CD4-positive, alpha-beta memory T cell (primary cell): ENCODE measurements around the gene NLRP3. TPM values are rescaled to one million over a fixed set of nuclear protein-coding genes. Genes with fewer than 3 reads are reported as not detected.

Source experiments
- CTCF ChIA-PET: fragments of 350-600 bp; sonication (Branson Sonifier 250); formaldehyde crosslinking; loops from one replicate; lab custom pipeline; 2021; ENCODE audit warnings: inconsistent platforms; ENCODE audit not compliant: partially characterized antibody; lab: Charles Lee
- POLR2A ChIA-PET: fragments of 350-600 bp; sonication (Branson Sonifier 250); formaldehyde crosslinking; loops from one replicate; lab custom pipeline; 2021; ENCODE audit not compliant: partially characterized antibody; lab: Charles Lee
- DNase-seq, 5 donors: peaks; one replicate each; pipeline versions ENCODE4 v3.0.0 to v3.0.0-alpha.2; 2020 to 2022; ENCODE audit warnings: mixed read lengths in 1 of 5
- H3K27ac ChIP-seq: one replicate; pipeline ENCODE4 v1.7.0; 2013; ENCODE audit warnings: low read depth, low read length
- H3K27me3 ChIP-seq: 2 replicates; pipeline ENCODE4 v1.7.0; 2013; ENCODE audit warnings: mild to moderate bottlenecking, low read length, moderate library complexity; ENCODE audit not compliant: insufficient read depth
- H3K36me3 ChIP-seq: 2 replicates; pipeline ENCODE4 v1.7.0; 2013; ENCODE audit warnings: mild to moderate bottlenecking, low read length, moderate library complexity; ENCODE audit not compliant: insufficient read depth
- H3K4me1 ChIP-seq: 2 replicates; pipeline ENCODE4 v1.7.0; 2013; ENCODE audit warnings: mild to moderate bottlenecking, low read length, moderate library complexity; ENCODE audit not compliant: insufficient read depth
- H3K4me3 ChIP-seq, 2 donors: one replicate each; pipeline ENCODE4 v1.7.0; 2013; ENCODE audit warnings: low read length in 2 of 2, mild to moderate bottlenecking in 1 of 2
- H3K9me3 ChIP-seq, 2 donors: one replicate each; pipeline ENCODE4 v1.7.0; 2013; ENCODE audit warnings: low read length in 2 of 2, control low read depth in 1 of 2; ENCODE audit not compliant: control insufficient read depth in 1 of 2
- H3K27ac Mint-ChIP-seq, 7 donors: one replicate each; pipeline ENCODE4 v1.8.0; 2020 to 2021; ENCODE audit warnings: mixed read lengths in 7 of 7, mild to moderate bottlenecking in 6 of 7, inconsistent platforms in 3 of 7, moderate library complexity in 3 of 7
- H3K27me3 Mint-ChIP-seq, 2 donors: one replicate each; pipeline ENCODE4 v1.8.0; 2020 to 2021; ENCODE audit warnings: mixed read lengths in 2 of 2
- H3K36me3 Mint-ChIP-seq, 2 donors: one replicate each; pipeline ENCODE4 v1.8.0; 2020 to 2021; ENCODE audit warnings: mixed read lengths in 2 of 2, inconsistent platforms in 1 of 2, mild to moderate bottlenecking in 1 of 2
- H3K4me1 Mint-ChIP-seq, 4 donors: one replicate each; pipeline ENCODE4 v1.8.0; 2020 to 2021; ENCODE audit warnings: mixed read lengths in 4 of 4, mild to moderate bottlenecking in 1 of 4
- H3K4me3 Mint-ChIP-seq, 8 donors: one replicate each; pipeline ENCODE4 v1.8.0; 2020 to 2021; ENCODE audit warnings: mixed read lengths in 8 of 8, mild to moderate bottlenecking in 7 of 8, moderate library complexity in 6 of 8, inconsistent platforms in 3 of 8
- H3K9me3 Mint-ChIP-seq, 8 donors: one replicate each; pipeline ENCODE4 v1.8.0; 2020 to 2021; ENCODE audit warnings: mixed read lengths in 8 of 8, mild to moderate bottlenecking in 5 of 8, inconsistent platforms in 3 of 8, moderate library complexity in 1 of 8
- intact Hi-C: fragments of 100-400 bp; cut with micrococcal nuclease; formaldehyde crosslinking; loops from one replicate; pipeline ENCODE4 v1.15.1; 2023
- polyA plus RNA-seq, 2 donors: library from polyadenylated mRNA; unstranded; fragments of 300-500 nt; fragmentation: Illumina TruSeq; gene quantifications; one replicate each; pipeline ENCODE4 v1.2.3, GENCODE V29; 2021
- total RNA-seq, 2 experiments: library from RNA; stranded (reverse); gene quantifications; one replicate each; pipeline ENCODE4 v1.2.3, GENCODE V29; 2021

The NLRP3 gene
- total and polyA plus RNA-seq, 4 experiments from 2014 or later, result 3.4 to 14.6 (median 9.2) TPM

- POLR2A ChIA-PET, result no interaction called here
- DNase-seq, result no peak
- Mint-ChIP-seq H3K27ac (no peak overlapping the region), H3K9me3 (no peaks in the 10 kb centered on the region), H3K36me3 (no peaks in the 10 kb centered on the region), H3K27me3 (peaks cover 19% of the 10 kb centered on the region in 2 donors), H3K4me1 (no peaks in the 10 kb centered on the region), H3K4me3 (no peak overlapping the region)
- Histone ChIP-seq H3K4me3 (no peak overlapping the region), H3K9me3 (no peaks in the 10 kb centered on the region), H3K4me1 (no peaks in the 10 kb centered on the region), H3K36me3 (no peaks in the 10 kb centered on the region), H3K27ac (no peak overlapping the region), H3K27me3 (peaks cover 10% of the 10 kb centered on the region)
- CTCF ChIA-PET, result interaction anchor here (0.7 to 1.5 kb wide), 2 partner anchors 106 to 123 kb away, joined by 3 read pairs; no protein-coding TSS in a partner anchor
- intact Hi-C loops, result no loop called here
These were observed 80.8 kb downstream of the NLRP3 start for GRCh38 chr1:247496581-247497285.

Other genes with a start within 250 kb of the NLRP3 start
- 10 to 100 TPM; 25.0 to 26.8 TPM for gene ZNF124, start 244.2 kb upstream of the NLRP3 start, total RNA-seq
- 1 to 10 TPM; 6.6 to 9.2 TPM for gene ZNF124, start 244.2 kb upstream of the NLRP3 start, polyA plus RNA-seq
- not detected for gene VN1R5, start 160.1 kb upstream of the NLRP3 start, total RNA-seq
- gene VN1R5, start 160.1 kb upstream of the NLRP3 start, polyA plus RNA-seq, result not detected
- 10 to 100 TPM; 11.3 to 12.4 TPM for gene ZNF496, start 84.3 kb upstream of the NLRP3 start, total RNA-seq
- 1 to 10 TPM; 1.4 to 2.7 TPM for gene ZNF496, start 84.3 kb upstream of the NLRP3 start, polyA plus RNA-seq
- gene OR2B11, start 41.9 kb downstream of the NLRP3 start, total RNA-seq, result not detected
- not detected for gene OR2B11, start 41.9 kb downstream of the NLRP3 start, polyA plus RNA-seq
- not detected for gene OR2C3, start 120.3 kb downstream of the NLRP3 start, total RNA-seq
- not detected for gene OR2C3, start 120.3 kb downstream of the NLRP3 start, polyA plus RNA-seq
- gene GCSAML, start 133.0 kb downstream of the NLRP3 start, total RNA-seq, result not detected
- gene GCSAML, start 133.0 kb downstream of the NLRP3 start, polyA plus RNA-seq, result not detected
- not detected for gene OR2G2, start 172.2 kb downstream of the NLRP3 start, total RNA-seq
- not detected for gene OR2G2, start 172.2 kb downstream of the NLRP3 start, polyA plus RNA-seq
- not detected for gene OR2G3, start 189.4 kb downstream of the NLRP3 start, total RNA-seq
- not detected for gene OR2G3, start 189.4 kb downstream of the NLRP3 start, polyA plus RNA-seq